NB4 (cell line): ENCODE results near the gene TMEM11.

ENCODE experiments used
- DNase-seq: peaks from one replicate; pipeline ENCODE4 v3.0.0; 2010; ENCODE audit warnings: low read depth
- H3K4me3 ChIP-seq: one replicate; pipeline ENCODE4 v1.5.1; 2011; ENCODE audit warnings: mild to moderate bottlenecking, low read depth, low read length, moderate library complexity
- MYC ChIP-seq: IDR thresholded peaks from 2 replicates; pipeline ENCODE4 v1.6.1; 2011; ENCODE audit warnings: low read depth, low read length
- POLR2A ChIP-seq: IDR thresholded peaks from 2 replicates; pipeline ENCODE4 v1.6.1; 2011; ENCODE audit warnings: mild to moderate bottlenecking; ENCODE audit not compliant: insufficient read length; ENCODE audit errors: extremely low read depth
- TF ChIP-seq, protein P1 (sequence below): IDR thresholded peaks from one replicate; pipeline ENCODE4 v1.5.1; 2012; ENCODE audit warnings: low read depth, low read length
- TF ChIP-seq, protein P2 (sequence below): IDR thresholded peaks from 2 replicates; pipeline ENCODE4 v1.6.1; 2011; ENCODE audit warnings: low read depth, low read length

The TMEM11 gene

DNA sequence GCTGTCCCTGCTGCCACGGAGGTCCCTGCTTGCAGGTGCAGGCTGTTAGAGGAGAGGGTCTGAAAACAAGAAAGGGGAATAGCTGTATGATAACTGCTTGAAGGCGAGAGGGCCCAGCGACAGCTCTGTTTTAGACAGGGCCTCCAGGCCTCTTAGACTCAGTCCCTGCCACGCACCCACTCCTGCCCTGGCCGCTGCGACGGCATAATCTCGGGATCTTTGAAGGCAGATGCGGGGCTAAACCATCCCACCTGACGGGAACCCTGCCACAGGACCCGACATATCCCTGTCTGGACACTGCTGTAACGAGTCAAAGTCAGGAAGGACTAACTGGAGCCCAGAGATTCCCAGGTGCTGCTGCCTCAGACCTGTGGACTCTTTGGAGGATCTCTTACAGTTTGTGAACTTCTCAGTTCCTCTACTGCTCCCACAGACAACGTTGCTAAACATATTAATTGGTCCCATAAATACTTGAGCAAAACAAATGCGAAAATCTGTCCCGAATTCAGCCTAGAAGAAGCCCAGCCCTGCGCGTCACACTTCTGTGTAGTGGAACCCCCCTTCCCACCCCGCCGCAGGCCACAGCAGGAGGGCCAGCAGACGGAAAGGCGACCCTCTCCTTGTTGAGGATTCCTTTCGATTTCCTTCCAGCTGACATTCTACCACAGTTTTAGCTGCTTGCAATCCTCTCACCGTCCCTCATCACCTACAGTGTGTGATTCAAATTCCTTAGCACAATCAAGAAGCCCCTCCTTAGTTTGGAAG lies 998 bp upstream of the TMEM11 start:
- peak; percentile 47 for DNase-seq
- H3K4me3 ChIP-seq: peak overlapping the region; percentile 89
- TF ChIP-seq, protein P1, sequence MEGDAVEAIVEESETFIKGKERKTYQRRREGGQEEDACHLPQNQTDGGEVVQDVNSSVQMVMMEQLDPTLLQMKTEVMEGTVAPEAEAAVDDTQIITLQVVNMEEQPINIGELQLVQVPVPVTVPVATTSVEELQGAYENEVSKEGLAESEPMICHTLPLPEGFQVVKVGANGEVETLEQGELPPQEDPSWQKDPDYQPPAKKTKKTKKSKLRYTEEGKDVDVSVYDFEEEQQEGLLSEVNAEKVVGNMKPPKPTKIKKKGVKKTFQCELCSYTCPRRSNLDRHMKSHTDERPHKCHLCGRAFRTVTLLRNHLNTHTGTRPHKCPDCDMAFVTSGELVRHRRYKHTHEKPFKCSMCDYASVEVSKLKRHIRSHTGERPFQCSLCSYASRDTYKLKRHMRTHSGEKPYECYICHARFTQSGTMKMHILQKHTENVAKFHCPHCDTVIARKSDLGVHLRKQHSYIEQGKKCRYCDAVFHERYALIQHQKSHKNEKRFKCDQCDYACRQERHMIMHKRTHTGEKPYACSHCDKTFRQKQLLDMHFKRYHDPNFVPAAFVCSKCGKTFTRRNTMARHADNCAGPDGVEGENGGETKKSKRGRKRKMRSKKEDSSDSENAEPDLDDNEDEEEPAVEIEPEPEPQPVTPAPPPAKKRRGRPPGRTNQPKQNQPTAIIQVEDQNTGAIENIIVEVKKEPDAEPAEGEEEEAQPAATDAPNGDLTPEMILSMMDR: no peak
- TF ChIP-seq MYC (no peak), POLR2A (no peak)
- TF ChIP-seq, protein P2, sequence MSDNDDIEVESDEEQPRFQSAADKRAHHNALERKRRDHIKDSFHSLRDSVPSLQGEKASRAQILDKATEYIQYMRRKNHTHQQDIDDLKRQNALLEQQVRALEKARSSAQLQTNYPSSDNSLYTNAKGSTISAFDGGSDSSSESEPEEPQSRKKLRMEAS: no peak

DNA sequence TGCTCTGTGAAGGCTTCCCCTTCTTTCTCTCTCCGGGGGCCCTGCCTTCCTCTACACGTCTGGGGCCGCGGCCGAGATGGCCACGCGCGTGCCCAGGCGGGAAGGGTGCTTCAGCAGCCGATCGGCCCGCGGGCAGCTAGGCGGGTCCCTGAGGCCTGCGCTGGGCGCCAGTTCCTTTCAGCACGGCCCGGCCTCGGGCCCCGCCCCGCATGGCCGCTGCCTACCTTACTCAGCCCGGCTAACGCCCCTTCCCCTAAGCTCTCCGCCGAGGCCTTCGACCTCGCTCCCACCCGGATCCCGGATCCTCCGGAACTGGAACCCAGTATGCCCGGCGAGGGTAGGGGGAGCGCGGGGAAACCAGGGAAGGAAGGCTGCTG lies 335 bp downstream of the TMEM11 start:
- DNase-seq: peak; percentile 81
- H3K4me3 ChIP-seq: peak overlapping the region; percentile 99
- TF ChIP-seq MYC (no peak; the same call in 1 of the 2 replicates), POLR2A (no peak)
- TF ChIP-seq, protein P2: no peak
- TF ChIP-seq, protein P1: no peak

DNA sequence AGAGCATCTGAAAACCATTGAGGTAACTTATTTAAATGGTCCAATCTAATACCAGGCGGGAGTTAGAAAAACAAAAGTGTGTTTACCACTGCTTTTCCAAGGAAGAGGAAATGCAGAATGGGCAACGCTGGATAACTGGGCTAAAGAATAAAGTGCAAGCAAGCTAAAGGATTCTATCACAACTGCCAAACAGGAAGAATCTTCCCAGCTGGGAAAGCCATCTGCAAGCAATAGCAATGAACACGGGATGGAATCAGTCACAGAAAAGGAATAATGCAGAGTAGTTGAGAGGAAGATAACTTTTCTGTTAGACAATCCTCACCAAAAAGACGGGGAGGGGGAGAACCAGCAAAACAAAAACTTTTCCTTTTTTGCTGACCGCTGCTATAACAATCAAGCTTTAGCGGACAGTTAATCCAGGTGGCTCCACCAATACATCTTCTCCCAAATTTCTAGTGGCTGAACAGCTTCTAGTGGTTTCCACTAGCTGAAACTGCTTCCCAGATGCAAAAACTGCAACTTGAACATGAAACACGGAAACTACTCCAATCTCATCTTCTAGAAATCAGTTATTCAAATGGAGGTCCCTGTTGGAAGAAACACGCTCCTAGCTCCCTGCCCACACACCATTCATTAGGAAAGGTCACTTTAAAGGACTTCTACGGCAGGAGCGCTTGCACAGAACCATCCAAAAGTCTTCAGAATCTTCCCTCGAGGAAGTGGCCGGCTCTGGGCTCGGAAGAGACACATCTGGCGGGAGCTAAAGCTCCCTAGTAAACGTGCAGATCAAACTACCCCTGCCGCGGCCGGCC lies 929 bp downstream of the TMEM11 start:
- H3K4me3 ChIP-seq: peak overlapping the region; percentile 99
- no peak for TF ChIP-seq POLR2A
- no peak for TF ChIP-seq MYC
- TF ChIP-seq, protein P2: no peak
- TF ChIP-seq, protein P1: no peak
- DNase-seq: no peak

DNA sequence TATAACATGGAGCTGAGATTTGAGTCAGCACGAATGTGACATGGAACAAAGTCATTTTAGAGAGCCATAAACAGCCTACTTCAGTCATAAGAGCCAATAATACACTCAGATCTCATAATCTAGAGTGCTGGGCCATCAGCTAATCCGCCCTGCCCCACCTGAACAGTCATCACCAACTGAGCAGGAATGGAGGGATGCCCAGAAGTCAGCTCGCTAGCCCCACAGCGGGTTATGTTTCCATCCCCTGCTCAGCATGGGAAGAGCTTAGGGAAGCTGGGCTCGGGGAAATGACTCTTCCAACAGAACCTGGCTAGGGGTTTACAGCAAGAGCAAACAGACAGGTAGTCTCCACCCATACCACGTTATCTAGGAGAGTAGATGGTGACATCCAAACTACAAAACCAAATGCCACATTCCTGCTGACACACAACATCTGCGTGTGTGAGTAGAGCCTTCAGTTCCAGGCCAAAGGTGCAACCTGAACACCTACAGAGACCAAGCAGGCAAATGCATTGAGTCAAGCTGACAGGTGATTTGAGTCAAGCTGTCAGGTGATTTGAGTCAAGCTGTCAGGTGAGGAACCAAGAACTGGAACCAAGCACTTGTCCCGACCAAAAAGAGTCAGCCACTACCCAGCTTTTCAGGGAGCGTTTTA lies 2.0 kb downstream of the TMEM11 start:
- TF ChIP-seq, protein P1: no peak
- TF ChIP-seq MYC: no peak
- no peak for TF ChIP-seq POLR2A
- TF ChIP-seq, protein P2: no peak
- H3K4me3 ChIP-seq: peak overlapping the region; percentile 99
- no peak for DNase-seq

DNA sequence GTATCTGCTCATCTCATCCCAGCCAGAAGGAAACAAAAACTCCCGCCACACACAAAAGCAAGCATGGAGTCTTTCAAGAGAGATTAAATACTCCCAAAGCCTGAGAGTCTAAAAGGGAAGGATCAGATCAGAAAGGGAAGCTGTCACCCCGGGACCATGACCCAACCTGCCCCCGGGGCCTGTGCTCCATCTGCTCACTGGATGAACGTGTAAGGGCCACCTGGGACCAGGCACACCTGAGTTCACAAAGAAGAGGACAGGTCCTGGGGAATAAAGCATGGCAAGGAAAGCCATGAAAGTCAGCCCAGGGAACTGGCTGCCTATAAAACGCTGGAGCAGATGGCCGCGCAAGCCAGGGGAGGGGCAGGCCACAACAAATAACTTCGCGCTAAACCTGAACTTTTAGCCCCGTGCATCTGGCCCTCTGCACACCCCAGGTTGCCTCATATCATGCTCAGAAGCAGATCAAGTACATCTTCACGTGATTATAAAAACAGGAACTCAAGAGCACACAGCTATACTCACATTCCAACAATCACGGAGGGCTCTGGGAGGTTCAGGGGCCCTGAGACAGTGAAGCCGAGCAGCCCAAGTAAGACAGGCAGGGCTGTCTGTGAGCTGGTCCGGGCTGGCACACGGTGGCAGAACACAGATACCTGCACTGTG lies 3.4 kb downstream of the TMEM11 start:
- TF ChIP-seq, protein P1: no peak
- TF ChIP-seq, protein P2: no peak
- TF ChIP-seq POLR2A: no peak
- no peak for TF ChIP-seq MYC
- peak; percentile 36 for DNase-seq
- H3K4me3 ChIP-seq: no peak overlapping the region
